ENCODE measurements around the gene GCAT. TPM values are rescaled to one million over a fixed set of nuclear protein-coding genes. Genes with fewer than 3 reads are reported as not detected.
A peak's percentile ranks its signal among the peaks of the same experiment; 100 is the strongest.

Gene GCAT
- total RNA-seq, 1 donor from 2014 or later = 42.7 TPM

- no peaks in the 10 kb centered on the region for H3K27me3 ChIP-seq (ENCODE audit: low read depth)
- H3K27ac ChIP-seq (replicated peaks) = no peak overlapping the region
- TF ChIP-seq CTCF (IDR thresholded peaks at IDR 0.05; ENCODE audit: borderline replicate concordance) = no peak
- H3K36me3 ChIP-seq = peaks cover 84% of the 10 kb centered on the region
- DNase-seq = no peak
- peaks cover 29% of the 10 kb centered on the region for H3K4me1 ChIP-seq
- no peak overlapping the region for H3K4me3 ChIP-seq
- no peaks in the 10 kb centered on the region for H3K9me3 ChIP-seq (replicated peaks)
- intact Hi-C loops (cut with micrococcal nuclease) = no loop called here
Observed at GRCh38 chr22:37763012-37763411, 44.7 kb upstream of the GCAT start.

- peaks cover 22% of the 10 kb centered on the region for H3K4me1 ChIP-seq
- H3K27me3 ChIP-seq (ENCODE audit: low read depth) = no peaks in the 10 kb centered on the region
- intact Hi-C loops (cut with micrococcal nuclease) = no loop called here
- H3K4me3 ChIP-seq = no peak overlapping the region
- TF ChIP-seq CTCF (IDR thresholded peaks at IDR 0.05; ENCODE audit: borderline replicate concordance) = no peak
- DNase-seq = no peak
- peak overlapping the region; percentile 75 for H3K27ac ChIP-seq (replicated peaks)
- peaks cover 84% of the 10 kb centered on the region for H3K36me3 ChIP-seq
- no peaks in the 10 kb centered on the region for H3K9me3 ChIP-seq (replicated peaks)
Observed at GRCh38 chr22:37763652-37764051, 44.1 kb upstream of the GCAT start.

GRCh38 chr22:37764622-37765021 lies 43.1 kb upstream of the GCAT start:
- no peak for DNase-seq
- H3K4me1 ChIP-seq = peaks cover 22% of the 10 kb centered on the region
- TF ChIP-seq CTCF (IDR thresholded peaks at IDR 0.05; ENCODE audit: borderline replicate concordance) = no peak
- peaks cover 84% of the 10 kb centered on the region for H3K36me3 ChIP-seq
- H3K4me3 ChIP-seq = no peak overlapping the region
- no peaks in the 10 kb centered on the region for H3K9me3 ChIP-seq (replicated peaks)
- no peaks in the 10 kb centered on the region for H3K27me3 ChIP-seq (ENCODE audit: low read depth)
- intact Hi-C loops (cut with micrococcal nuclease) = no loop called here
- H3K27ac ChIP-seq (replicated peaks) = peak overlapping the region; percentile 75

- peaks cover 84% of the 10 kb centered on the region for H3K36me3 ChIP-seq
- peak; percentile 70 for DNase-seq
- H3K27me3 ChIP-seq (ENCODE audit: low read depth) = no peaks in the 10 kb centered on the region
- no peak overlapping the region for H3K4me3 ChIP-seq
- peak overlapping the region; percentile 75 for H3K27ac ChIP-seq (replicated peaks)
- peaks cover 22% of the 10 kb centered on the region for H3K4me1 ChIP-seq
- no peaks in the 10 kb centered on the region for H3K9me3 ChIP-seq (replicated peaks)
- TF ChIP-seq CTCF (IDR thresholded peaks at IDR 0.05; ENCODE audit: borderline replicate concordance) = no peak
- intact Hi-C loops (cut with micrococcal nuclease) = no loop called here
Observed at GRCh38 chr22:37765498-37765897, 42.2 kb upstream of the GCAT start.

GRCh38 chr22:37765953-37766576 lies 41.7 kb upstream of the GCAT start:
- no peaks in the 10 kb centered on the region for H3K9me3 ChIP-seq (replicated peaks)
- H3K36me3 ChIP-seq = peaks cover 84% of the 10 kb centered on the region
- peak overlapping the region; percentile 75 for H3K27ac ChIP-seq (replicated peaks)
- no peak for DNase-seq
- intact Hi-C loops (cut with micrococcal nuclease) = no loop called here
- no peak for TF ChIP-seq CTCF (IDR thresholded peaks at IDR 0.05; ENCODE audit: borderline replicate concordance)
- no peaks in the 10 kb centered on the region for H3K27me3 ChIP-seq (ENCODE audit: low read depth)
- H3K4me3 ChIP-seq = no peak overlapping the region
- H3K4me1 ChIP-seq = peaks cover 22% of the 10 kb centered on the region
